ENCODE results near the gene STXBP2.

GRCh38 chr19:7654401-7654800 is 17.5 kb downstream of the STXBP2 start:
- no peak for TF ChIP-seq POLR2A (IDR thresholded peaks at IDR 0.05)
- no peak for TF ChIP-seq CTCF (IDR thresholded peaks at IDR 0.05)
- TF ChIP-seq POLR2AphosphoS5 (IDR thresholded peaks at IDR 0.05), result no peak

All from prostate gland (tissue), 2 donors.